ENCODE measurements around the gene EXOC4. TPM values are rescaled to one million over a fixed set of nuclear protein-coding genes. Genes with fewer than 3 reads are reported as not detected.

Gene EXOC4
- total and polyA plus RNA-seq, 7 donors, result 7.6 to 63.0 (median 29.1) TPM

DNA sequence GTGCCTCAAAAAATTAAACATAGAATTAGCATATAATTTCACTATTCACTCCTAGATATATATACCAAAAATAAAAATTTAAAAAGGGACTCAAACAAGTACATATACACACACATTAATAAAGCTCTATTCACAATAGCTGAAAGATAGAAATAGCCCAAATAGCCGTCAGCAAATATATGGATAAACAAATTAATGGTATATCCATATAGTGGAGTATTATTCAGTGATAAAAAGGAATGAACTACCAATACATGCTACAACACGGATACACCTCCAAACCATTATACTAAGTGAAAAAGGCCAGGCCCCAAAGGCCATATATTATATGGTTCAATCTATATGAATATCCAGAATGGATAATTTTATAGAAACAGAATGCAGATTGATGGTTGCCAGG is 459.7 kb downstream of the EXOC4 start:
- 92 to 99% (median 98%) methylated on average over 2 of the region's 2 CpGs for WGBS, 3 donors
- Histone ChIP-seq H3K27me3 (ENCODE audit: insufficient read depth in 3 of 3, low read length in 2 of 3) (no peaks in the 10 kb centered on the region), H3K4me1 (no peaks in the 10 kb centered on the region), H3K4me3 (no peak overlapping the region), H3K27ac (no peak overlapping the region), H3K9me3 (no peaks in the 10 kb centered on the region), H3K36me3 (ENCODE audit: insufficient read depth in 1 of 2, low read depth in 1 of 2) (peaks cover 0 to 3% of the 10 kb centered on the region in 2 donors)
- ATAC-seq, result no peak
- TF ChIP-seq, protein P1, sequence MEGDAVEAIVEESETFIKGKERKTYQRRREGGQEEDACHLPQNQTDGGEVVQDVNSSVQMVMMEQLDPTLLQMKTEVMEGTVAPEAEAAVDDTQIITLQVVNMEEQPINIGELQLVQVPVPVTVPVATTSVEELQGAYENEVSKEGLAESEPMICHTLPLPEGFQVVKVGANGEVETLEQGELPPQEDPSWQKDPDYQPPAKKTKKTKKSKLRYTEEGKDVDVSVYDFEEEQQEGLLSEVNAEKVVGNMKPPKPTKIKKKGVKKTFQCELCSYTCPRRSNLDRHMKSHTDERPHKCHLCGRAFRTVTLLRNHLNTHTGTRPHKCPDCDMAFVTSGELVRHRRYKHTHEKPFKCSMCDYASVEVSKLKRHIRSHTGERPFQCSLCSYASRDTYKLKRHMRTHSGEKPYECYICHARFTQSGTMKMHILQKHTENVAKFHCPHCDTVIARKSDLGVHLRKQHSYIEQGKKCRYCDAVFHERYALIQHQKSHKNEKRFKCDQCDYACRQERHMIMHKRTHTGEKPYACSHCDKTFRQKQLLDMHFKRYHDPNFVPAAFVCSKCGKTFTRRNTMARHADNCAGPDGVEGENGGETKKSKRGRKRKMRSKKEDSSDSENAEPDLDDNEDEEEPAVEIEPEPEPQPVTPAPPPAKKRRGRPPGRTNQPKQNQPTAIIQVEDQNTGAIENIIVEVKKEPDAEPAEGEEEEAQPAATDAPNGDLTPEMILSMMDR (IDR thresholded peaks at IDR 0.05), result no peak
- no peak for DNase-seq
- intact Hi-C loops (cut with DNase I), result no loop called here

DNA sequence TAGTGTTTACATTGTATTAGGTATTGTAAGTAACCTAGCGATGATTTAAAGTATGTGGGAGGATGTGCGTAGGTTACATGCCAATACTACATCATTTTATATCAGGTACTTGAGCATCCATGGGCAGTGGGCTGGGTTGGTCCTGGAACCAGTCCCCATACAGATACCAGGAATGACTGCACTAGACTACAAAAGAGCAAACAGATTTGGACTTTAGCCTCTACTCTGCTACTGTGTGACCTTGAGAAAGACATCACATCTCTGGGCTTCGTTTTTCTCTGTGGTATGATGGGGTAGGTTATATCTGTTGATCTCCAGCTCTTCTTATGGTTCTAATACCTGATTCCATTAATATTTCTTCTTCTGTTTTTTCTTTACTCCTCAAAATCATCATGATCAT is 461.8 kb downstream of the EXOC4 start:
- no peak for ATAC-seq

DNA sequence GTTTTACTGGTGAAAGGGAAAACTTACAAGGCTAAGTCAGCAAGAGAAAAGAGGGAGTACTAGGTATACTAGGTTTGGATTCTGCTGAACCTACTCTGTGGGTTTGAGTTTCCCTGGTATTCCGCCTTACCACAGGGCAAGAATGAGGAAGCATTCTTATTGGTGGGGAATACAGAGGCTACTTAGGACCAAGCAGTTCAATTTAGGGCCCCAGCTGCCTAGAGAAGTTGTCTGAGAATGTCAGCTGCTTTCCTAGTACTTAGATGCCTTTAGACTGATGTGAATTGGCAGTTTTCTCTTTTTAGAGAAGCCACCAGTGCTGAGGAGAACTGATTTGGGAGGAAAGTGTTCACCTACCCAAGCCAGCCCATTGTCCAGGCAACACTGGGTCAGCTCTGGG is 465.3 kb downstream of the EXOC4 start:
- TF ChIP-seq, protein P1 (IDR thresholded peaks at IDR 0.05), result no peak
- 96 to 100% (median 98%) methylated on average over 1 of the region's 1 CpG for WGBS, 3 donors

More for the DNA sequence above, 461.8 kb downstream of the EXOC4 start:
- Histone ChIP-seq H3K9me3 (no peaks in the 10 kb centered on the region), H3K27me3 (ENCODE audit: insufficient read depth in 3 of 3, low read length in 2 of 3) (no peaks in the 10 kb centered on the region), H3K4me1 (no peaks in the 10 kb centered on the region), H3K36me3 (ENCODE audit: insufficient read depth in 1 of 2, low read depth in 1 of 2) (no peaks in the 10 kb centered on the region), H3K4me3 (no peak overlapping the region), H3K27ac (no peak overlapping the region)
- intact Hi-C loops (cut with DNase I), result no loop called here
- WGBS, 3 donors, result 96 to 98% (median 98%) methylated on average over 3 of the region's 3 CpGs
- no peak for DNase-seq
- TF ChIP-seq, protein P1 (IDR thresholded peaks at IDR 0.05), result no peak

DNA sequence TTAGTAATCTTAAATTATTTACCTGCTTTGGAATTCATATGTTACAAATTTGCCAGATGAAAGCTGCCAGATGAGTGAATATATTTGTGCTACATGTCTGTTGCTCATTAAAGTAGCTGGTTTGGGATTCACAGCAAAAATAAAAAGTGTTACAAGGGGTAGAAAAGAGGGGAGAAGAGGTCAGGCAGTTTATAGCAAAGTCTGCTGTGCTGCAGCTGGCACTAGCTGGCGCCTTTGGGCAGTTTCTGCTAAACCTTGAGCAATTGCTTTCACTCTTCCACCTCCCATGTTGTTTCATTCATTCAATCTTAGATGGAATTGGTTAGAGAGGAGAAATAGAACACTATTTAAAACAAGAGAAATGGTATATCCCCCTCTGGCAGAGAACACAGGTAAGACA is 470.2 kb downstream of the EXOC4 start:
- H3K27me3 ChIP-seq (ENCODE audit: insufficient read depth in 3 of 3, low read length in 2 of 3), result no peaks in the 10 kb centered on the region
- H3K27ac ChIP-seq, result no peak overlapping the region
- H3K4me3 ChIP-seq, result no peak overlapping the region
- no peak for DNase-seq
- no peak for ATAC-seq
- no peaks in the 10 kb centered on the region for H3K36me3 ChIP-seq (ENCODE audit: insufficient read depth in 1 of 2, low read depth in 1 of 2)
- no peaks in the 10 kb centered on the region for H3K4me1 ChIP-seq
- TF ChIP-seq, protein P1 (IDR thresholded peaks at IDR 0.05), result no peak
- H3K9me3 ChIP-seq, result no peaks in the 10 kb centered on the region
- intact Hi-C loops (cut with DNase I), result no loop called here
- 74 to 84% (median 79%) methylated on average over 1 of the region's 1 CpG for WGBS, 3 donors

More for the DNA sequence above, 465.3 kb downstream of the EXOC4 start:
- H3K36me3 ChIP-seq (ENCODE audit: insufficient read depth in 1 of 2, low read depth in 1 of 2), result no peaks in the 10 kb centered on the region
- H3K4me3 ChIP-seq, result no peak overlapping the region
- H3K9me3 ChIP-seq, result no peaks in the 10 kb centered on the region
- no peak for ATAC-seq
- intact Hi-C loops (cut with DNase I), result no loop called here
- no peaks in the 10 kb centered on the region for H3K27me3 ChIP-seq (ENCODE audit: insufficient read depth in 3 of 3, low read length in 2 of 3)
- H3K27ac ChIP-seq, result no peak overlapping the region
- DNase-seq, result no peak
- H3K4me1 ChIP-seq, result no peaks in the 10 kb centered on the region

DNA sequence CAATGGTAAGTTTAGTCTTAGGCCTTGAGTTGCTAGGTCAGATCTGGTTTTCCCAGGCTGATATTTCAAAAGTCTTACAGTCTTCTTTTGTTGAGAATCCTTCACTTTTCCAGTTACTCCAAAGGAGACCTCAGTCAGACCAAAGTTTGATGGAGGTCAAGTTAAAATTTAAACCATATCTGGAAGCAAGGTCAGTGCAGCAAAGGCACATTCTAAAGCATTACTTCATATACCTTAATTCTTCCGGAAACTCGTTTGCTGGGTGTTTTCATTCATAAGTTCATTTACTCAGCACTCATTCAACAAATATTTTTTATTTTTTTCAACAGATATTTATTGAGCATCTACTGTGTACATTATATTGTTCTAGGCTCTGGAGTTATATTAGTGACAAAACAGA is 471.3 kb downstream of the EXOC4 start:
- no peak overlapping the region for H3K4me3 ChIP-seq
- no peaks in the 10 kb centered on the region for H3K9me3 ChIP-seq
- H3K27me3 ChIP-seq (ENCODE audit: insufficient read depth in 3 of 3, low read length in 2 of 3), result no peaks in the 10 kb centered on the region
- no peaks in the 10 kb centered on the region for H3K36me3 ChIP-seq (ENCODE audit: insufficient read depth in 1 of 2, low read depth in 1 of 2)
- TF ChIP-seq, protein P1 (IDR thresholded peaks at IDR 0.05), result no peak
- H3K27ac ChIP-seq, result no peak overlapping the region
- no peak for DNase-seq
- 95 to 98% (median 97%) methylated on average over 2 of the region's 2 CpGs for WGBS, 3 donors
- H3K4me1 ChIP-seq, result no peaks in the 10 kb centered on the region
- intact Hi-C loops (cut with DNase I), result no loop called here
- no peak for ATAC-seq
